Measurements from ENCODE around the gene IFRD2. TPM values are rescaled to one million over a fixed set of nuclear protein-coding genes. Genes with fewer than 3 reads are reported as not detected.

The IFRD2 gene
- polyA plus RNA-seq, 10 donors, result 32.0 to 54.6 (median 50.2) TPM

Other genes starting within 250 kb of the IFRD2 start
- 100 to 1,000 TPM; 113 to 245 (median 144) TPM for gene RBM5, start 203.5 kb downstream of the IFRD2 start, polyA plus RNA-seq (ENCODE audit: insufficient read length in 10 of 10)
- 10 to 100 TPM in 9 of 10 donors, 1 to 10 TPM in 1; 9.5 to 38.2 (median 11.4) TPM for gene SEMA3F, start 137.1 kb downstream of the IFRD2 start, polyA plus RNA-seq (ENCODE audit: insufficient read length in 10 of 10)
- gene GNAT1, start 100.8 kb downstream of the IFRD2 start, polyA plus RNA-seq (ENCODE audit: insufficient read length in 10 of 10), result under 1 TPM in 1 of 10 donors, not detected in 9; 0.31 TPM
- 1 to 10 TPM in 9 of 10 donors, under 1 TPM in 1; 0.98 to 4.6 (median 2.4) TPM for gene SLC38A3, start 87.2 kb downstream of the IFRD2 start, polyA plus RNA-seq (ENCODE audit: insufficient read length in 10 of 10)
- gene GNAI2, start 56.2 kb downstream of the IFRD2 start, polyA plus RNA-seq (ENCODE audit: insufficient read length in 10 of 10), result 100 to 1,000 TPM; 160 to 205 (median 182) TPM
- gene SEMA3B, start 23.3 kb downstream of the IFRD2 start, polyA plus RNA-seq (ENCODE audit: insufficient read length in 10 of 10), result 10 to 100 TPM; 25.1 to 59.2 (median 42.0) TPM
- 10 to 100 TPM; 13.8 to 39.2 (median 30.1) TPM for gene LSMEM2, start 13.3 kb downstream of the IFRD2 start, polyA plus RNA-seq (ENCODE audit: insufficient read length in 10 of 10)
- gene HYAL3, start 7.0 kb upstream of the IFRD2 start, polyA plus RNA-seq (ENCODE audit: insufficient read length in 10 of 10), result 1 to 10 TPM; 1.2 to 2.4 (median 1.9) TPM
- gene NAA80, start 7.0 kb upstream of the IFRD2 start, polyA plus RNA-seq (ENCODE audit: insufficient read length in 10 of 10), result 1 to 10 TPM; 4.8 to 7.2 (median 6.3) TPM
- 1 to 10 TPM; 1.0 to 3.6 (median 2.0) TPM for gene HYAL1, start 11.1 kb upstream of the IFRD2 start, polyA plus RNA-seq (ENCODE audit: insufficient read length in 10 of 10)
- 10 to 100 TPM; 29.1 to 52.0 (median 36.9) TPM for gene HYAL2, start 30.3 kb upstream of the IFRD2 start, polyA plus RNA-seq (ENCODE audit: insufficient read length in 10 of 10)
- 10 to 100 TPM; 14.3 to 20.2 (median 15.9) TPM for gene TUSC2, start 35.8 kb upstream of the IFRD2 start, polyA plus RNA-seq (ENCODE audit: insufficient read length in 10 of 10)
- gene RASSF1, start 48.4 kb upstream of the IFRD2 start, polyA plus RNA-seq (ENCODE audit: insufficient read length in 10 of 10), result 10 to 100 TPM; 31.3 to 43.2 (median 34.4) TPM
- 1 to 10 TPM in 4 of 10 donors, under 1 TPM in 6; 0.60 to 1.7 (median 0.93) TPM for gene ZMYND10, start 53.3 kb upstream of the IFRD2 start, polyA plus RNA-seq (ENCODE audit: insufficient read length in 10 of 10)
- 10 to 100 TPM; 16.9 to 23.2 (median 18.9) TPM for gene NPRL2, start 58.3 kb upstream of the IFRD2 start, polyA plus RNA-seq (ENCODE audit: insufficient read length in 10 of 10)
- gene CYB561D2, start 58.4 kb upstream of the IFRD2 start, polyA plus RNA-seq (ENCODE audit: insufficient read length in 10 of 10), result 10 to 100 TPM in 1 of 10 donors, 1 to 10 TPM in 9; 5.9 to 10.2 (median 7.0) TPM
- 10 to 100 TPM; 18.5 to 30.8 (median 23.4) TPM for gene TMEM115, start 67.1 kb upstream of the IFRD2 start, polyA plus RNA-seq (ENCODE audit: insufficient read length in 10 of 10)
- gene CACNA2D2, start 211.2 kb upstream of the IFRD2 start, polyA plus RNA-seq (ENCODE audit: insufficient read length in 10 of 10), result 10 to 100 TPM in 1 of 10 donors, 1 to 10 TPM in 9; 3.6 to 11.0 (median 5.7) TPM

Measured in muscle of back (tissue), 10 donors.